ENCODE measurements around the gene PLA2G1B.

DNA sequence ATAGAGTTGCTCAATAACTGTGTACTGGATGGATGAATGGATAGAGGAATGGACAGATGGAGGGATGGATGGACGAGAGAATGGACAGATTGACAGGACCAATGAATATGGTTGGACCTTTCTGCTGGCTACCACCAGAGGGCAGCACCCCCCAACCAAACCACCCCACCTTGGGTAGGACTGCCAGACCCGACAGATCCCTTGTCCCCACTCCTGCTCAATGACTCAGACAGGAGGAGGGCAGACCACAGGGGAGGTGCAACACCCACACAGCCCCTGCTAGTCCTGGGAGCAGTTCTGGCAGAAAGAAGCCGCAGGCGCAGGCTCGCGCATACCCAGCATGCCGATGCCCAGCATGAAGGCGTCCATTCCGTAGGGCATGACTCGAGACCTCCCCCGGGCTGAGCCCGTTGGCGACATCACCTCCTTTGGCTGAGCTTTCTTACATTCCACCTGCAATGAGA, 29.0 kb upstream of the PLA2G1B start:
- TF ChIP-seq, protein P1, sequence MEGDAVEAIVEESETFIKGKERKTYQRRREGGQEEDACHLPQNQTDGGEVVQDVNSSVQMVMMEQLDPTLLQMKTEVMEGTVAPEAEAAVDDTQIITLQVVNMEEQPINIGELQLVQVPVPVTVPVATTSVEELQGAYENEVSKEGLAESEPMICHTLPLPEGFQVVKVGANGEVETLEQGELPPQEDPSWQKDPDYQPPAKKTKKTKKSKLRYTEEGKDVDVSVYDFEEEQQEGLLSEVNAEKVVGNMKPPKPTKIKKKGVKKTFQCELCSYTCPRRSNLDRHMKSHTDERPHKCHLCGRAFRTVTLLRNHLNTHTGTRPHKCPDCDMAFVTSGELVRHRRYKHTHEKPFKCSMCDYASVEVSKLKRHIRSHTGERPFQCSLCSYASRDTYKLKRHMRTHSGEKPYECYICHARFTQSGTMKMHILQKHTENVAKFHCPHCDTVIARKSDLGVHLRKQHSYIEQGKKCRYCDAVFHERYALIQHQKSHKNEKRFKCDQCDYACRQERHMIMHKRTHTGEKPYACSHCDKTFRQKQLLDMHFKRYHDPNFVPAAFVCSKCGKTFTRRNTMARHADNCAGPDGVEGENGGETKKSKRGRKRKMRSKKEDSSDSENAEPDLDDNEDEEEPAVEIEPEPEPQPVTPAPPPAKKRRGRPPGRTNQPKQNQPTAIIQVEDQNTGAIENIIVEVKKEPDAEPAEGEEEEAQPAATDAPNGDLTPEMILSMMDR (IDR thresholded peaks at IDR 0.05) = peak in 3 of 4 experiments; percentile 69 to 88 (median 81)
- TF ChIP-seq EP300 (IDR thresholded peaks at IDR 0.05) = no peak

Measured in gastroesophageal sphincter (tissue), 3 donors.